DND-41 (cell line): ENCODE measurements around the gene RRP1.

ENCODE experiments used
- ATAC-seq: fragments of 200-7000 bp; cut with Tn5 transposase; 3 replicates; pipeline ENCODE4 v1.9.1; 2021; ENCODE audit warnings: low read depth; ENCODE audit not compliant: insufficient read depth
- DNase-seq: peaks from one replicate; pipeline ENCODE4 v3.0.0-alpha.2; 2020
- H2AFZ ChIP-seq: 2 replicates; pipeline ENCODE4 v1.6.0; 2012; ENCODE audit warnings: low read depth, low read length
- H3K27ac ChIP-seq: 2 replicates; pipeline ENCODE4 v1.5.1; 2012; ENCODE audit warnings: low read length, inconsistent platforms
- H3K27me3 ChIP-seq: fragments of 200-600 bp; sonication (generic); 2 replicates; pipeline ENCODE4 v1.6.0; 2012; ENCODE audit warnings: low read length, mild to moderate bottlenecking, inconsistent platforms; ENCODE audit not compliant: insufficient read depth, poor library complexity
- H3K36me3 ChIP-seq: 2 replicates; pipeline ENCODE4 v1.5.1; 2012; ENCODE audit warnings: low read length, inconsistent platforms; ENCODE audit not compliant: insufficient read depth
- H3K4me1 ChIP-seq: 2 replicates; pipeline ENCODE4 v1.5.1; 2012; ENCODE audit warnings: mild to moderate bottlenecking, low read length; ENCODE audit not compliant: insufficient read depth
- H3K4me2 ChIP-seq: 2 replicates; pipeline ENCODE4 v1.6.0; 2012; ENCODE audit warnings: mild to moderate bottlenecking, moderate library complexity, low read length, inconsistent platforms; ENCODE audit not compliant: insufficient read depth
- H3K4me3 ChIP-seq, 2 experiments: fragments of 200-600 bp in 1 of 2; shearing (Covaris generic) in 1 of 2; 2 replicates each; pipeline ENCODE4 v1.5.1; 2012 to 2016; ENCODE audit warnings: inconsistent platforms in 2 of 2, low read length in 2 of 2, mild to moderate bottlenecking in 2 of 2, low read depth in 1 of 2, moderate library complexity in 1 of 2
- H3K79me2 ChIP-seq: 2 replicates; pipeline ENCODE4 v1.6.0; 2012; ENCODE audit warnings: low read length, inconsistent platforms; ENCODE audit not compliant: insufficient read depth
- H3K9ac ChIP-seq: 2 replicates; pipeline ENCODE4 v1.6.0; 2012; ENCODE audit warnings: low read depth, mild to moderate bottlenecking, inconsistent platforms, low read length, moderate library complexity
- H3K9me3 ChIP-seq: 2 replicates; pipeline ENCODE4 v1.5.1; 2012; ENCODE audit warnings: low read length, moderate library complexity, mild to moderate bottlenecking, inconsistent platforms; ENCODE audit not compliant: insufficient read depth, severe bottlenecking
- H4K20me1 ChIP-seq: 2 replicates; pipeline ENCODE4 v1.6.0; 2012; ENCODE audit warnings: low read length; ENCODE audit not compliant: insufficient read depth
- EZH2 ChIP-seq: IDR thresholded peaks from 3 replicates; pipeline ENCODE4 v1.6.1; 2012; ENCODE audit warnings: borderline replicate concordance, low read depth, mild to moderate bottlenecking, moderate library complexity, low read length, inconsistent platforms; ENCODE audit not compliant: severe bottlenecking
- TF ChIP-seq, protein P1 (sequence below): IDR thresholded peaks from 2 replicates; pipeline ENCODE4 v1.5.1; 2012; ENCODE audit warnings: borderline replicate concordance, low read length, moderate library complexity, mild to moderate bottlenecking; ENCODE audit not compliant: poor library complexity, severe bottlenecking; ENCODE audit errors: extremely low read depth

RRP1 gene

DNA sequence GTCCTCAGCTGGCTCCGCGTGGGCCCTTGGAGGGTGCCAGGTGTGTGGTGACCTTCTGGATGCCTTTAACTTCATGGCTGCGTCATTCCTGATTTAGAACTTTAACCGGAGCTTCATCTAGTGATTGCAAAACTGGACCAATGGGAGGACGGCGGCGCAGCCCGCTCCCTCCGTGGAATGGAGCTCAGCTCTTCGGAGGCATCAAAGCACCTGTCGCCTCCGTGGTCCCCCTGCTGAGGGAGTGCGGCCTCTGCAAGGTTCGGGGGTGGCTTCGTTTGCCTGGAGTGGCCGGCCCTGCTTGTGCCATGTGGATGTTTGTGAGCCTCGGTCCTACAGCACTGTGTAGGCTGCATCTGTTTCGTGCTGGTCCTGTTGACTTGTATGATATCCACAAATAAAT is 27.5 kb upstream of the RRP1 start:
- Histone ChIP-seq H2AFZ (no peak overlapping the region), H3K27ac (no peak overlapping the region), H3K9ac (no peak overlapping the region), H3K79me2 (no peaks in the 10 kb centered on the region), H4K20me1 (no peaks in the 10 kb centered on the region), H3K4me2 (no peak overlapping the region), H3K9me3 (no peaks in the 10 kb centered on the region), H3K27me3 (no peaks in the 10 kb centered on the region), H3K36me3 (peaks cover 3% of the 10 kb centered on the region; the same call in 1 of the 2 replicates), H3K4me1 (no peaks in the 10 kb centered on the region), H3K4me3 (no peak overlapping the region)
- TF ChIP-seq, protein P1, sequence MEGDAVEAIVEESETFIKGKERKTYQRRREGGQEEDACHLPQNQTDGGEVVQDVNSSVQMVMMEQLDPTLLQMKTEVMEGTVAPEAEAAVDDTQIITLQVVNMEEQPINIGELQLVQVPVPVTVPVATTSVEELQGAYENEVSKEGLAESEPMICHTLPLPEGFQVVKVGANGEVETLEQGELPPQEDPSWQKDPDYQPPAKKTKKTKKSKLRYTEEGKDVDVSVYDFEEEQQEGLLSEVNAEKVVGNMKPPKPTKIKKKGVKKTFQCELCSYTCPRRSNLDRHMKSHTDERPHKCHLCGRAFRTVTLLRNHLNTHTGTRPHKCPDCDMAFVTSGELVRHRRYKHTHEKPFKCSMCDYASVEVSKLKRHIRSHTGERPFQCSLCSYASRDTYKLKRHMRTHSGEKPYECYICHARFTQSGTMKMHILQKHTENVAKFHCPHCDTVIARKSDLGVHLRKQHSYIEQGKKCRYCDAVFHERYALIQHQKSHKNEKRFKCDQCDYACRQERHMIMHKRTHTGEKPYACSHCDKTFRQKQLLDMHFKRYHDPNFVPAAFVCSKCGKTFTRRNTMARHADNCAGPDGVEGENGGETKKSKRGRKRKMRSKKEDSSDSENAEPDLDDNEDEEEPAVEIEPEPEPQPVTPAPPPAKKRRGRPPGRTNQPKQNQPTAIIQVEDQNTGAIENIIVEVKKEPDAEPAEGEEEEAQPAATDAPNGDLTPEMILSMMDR: no peak
- TF ChIP-seq EZH2: no peak
- DNase-seq (no peak), ATAC-seq (no peak)

DNA sequence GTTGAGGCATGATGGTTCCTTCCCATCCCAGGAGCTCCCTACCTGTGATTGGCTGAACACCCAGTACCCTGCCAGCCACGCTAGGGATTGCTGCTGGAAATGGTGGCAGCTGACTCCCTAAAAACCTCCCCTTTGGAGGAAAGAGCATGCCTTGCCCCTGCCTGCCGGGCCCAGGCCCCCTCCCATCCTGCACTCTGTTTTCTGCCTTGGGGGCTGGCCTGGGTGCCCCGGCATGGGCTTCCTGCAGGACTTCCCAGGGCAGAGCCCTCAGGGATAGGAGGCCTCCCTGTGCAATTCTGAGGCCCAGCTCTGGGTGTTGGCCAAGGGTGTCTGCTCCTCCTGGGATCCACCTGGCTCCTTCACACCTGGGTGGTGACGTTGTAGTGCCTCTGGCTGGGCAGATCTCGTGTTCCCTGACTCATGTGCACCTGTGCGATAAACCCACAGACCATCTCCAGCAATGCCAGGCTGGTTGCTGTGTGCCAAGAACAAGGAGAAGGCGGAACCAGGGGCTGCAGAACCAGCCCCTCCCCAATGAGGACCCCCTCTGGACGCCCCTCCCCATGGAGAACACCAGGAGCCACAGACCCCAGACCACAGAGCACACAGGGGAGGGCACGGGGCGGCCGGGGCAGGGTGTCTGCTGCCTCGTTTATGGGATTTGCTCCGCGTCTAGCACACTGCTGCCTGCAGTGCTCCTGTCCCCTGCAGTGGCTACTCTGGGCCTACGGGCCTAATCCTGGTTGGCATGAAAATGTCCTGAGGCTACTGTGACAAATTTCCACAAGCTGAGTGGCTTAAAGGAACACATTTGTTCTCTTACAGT is 26.9 kb upstream of the RRP1 start:
- no peaks in the 10 kb centered on the region for H3K36me3 ChIP-seq
- H3K9ac ChIP-seq: no peak overlapping the region
- H3K79me2 ChIP-seq: no peaks in the 10 kb centered on the region
- no peaks in the 10 kb centered on the region for H3K27me3 ChIP-seq
- TF ChIP-seq, protein P1: no peak
- no peak for TF ChIP-seq EZH2
- H3K27ac ChIP-seq: no peak overlapping the region
- no peaks in the 10 kb centered on the region for H4K20me1 ChIP-seq
- DNase-seq (no peak), ATAC-seq (no peak)
- no peaks in the 10 kb centered on the region for H3K9me3 ChIP-seq
- no peak overlapping the region for H2AFZ ChIP-seq
- no peak overlapping the region for H3K4me3 ChIP-seq
- H3K4me2 ChIP-seq: no peak overlapping the region
- H3K4me1 ChIP-seq: no peaks in the 10 kb centered on the region

DNA sequence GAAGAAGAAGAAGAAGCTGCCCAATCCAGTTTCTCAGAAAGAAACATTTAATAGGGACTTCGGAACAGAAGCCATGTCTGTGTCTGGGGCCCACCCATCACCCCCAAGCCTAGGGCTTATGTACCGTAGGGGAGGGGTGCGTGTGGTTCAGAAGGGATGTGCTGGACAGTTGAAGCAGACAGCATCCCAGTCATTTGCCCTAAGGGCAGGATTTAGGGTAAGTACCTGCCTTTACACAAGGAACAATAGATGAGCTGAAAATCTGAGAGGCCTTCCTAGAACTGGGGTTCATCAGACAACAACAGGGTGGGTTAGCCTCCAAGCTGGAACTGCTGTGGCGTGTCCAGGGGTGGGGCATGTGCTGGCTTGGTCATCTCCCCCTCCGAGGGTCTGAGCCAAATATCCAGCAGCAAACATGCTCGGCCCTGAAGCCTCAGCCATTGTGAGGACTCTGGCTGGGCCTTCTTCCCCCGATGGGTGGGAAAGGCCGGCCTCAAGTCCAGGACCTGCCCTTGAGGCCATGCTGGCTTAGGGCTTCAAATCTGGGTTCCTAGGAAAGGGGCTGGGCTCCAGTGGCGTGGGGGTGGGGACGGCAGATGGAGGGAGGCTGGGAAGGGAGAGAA is 25.4 kb upstream of the RRP1 start:
- Histone ChIP-seq H3K27ac (no peak overlapping the region), H4K20me1 (no peaks in the 10 kb centered on the region)
- TF ChIP-seq, protein P1: no peak
- TF ChIP-seq EZH2: no peak

More for the DNA sequence above, 25.4 kb upstream of the RRP1 start:
- Histone ChIP-seq H3K4me2 (no peak overlapping the region), H3K79me2 (no peaks in the 10 kb centered on the region), H3K4me3 (no peak overlapping the region), H3K9ac (no peak overlapping the region), H3K4me1 (no peaks in the 10 kb centered on the region), H3K36me3 (no peaks in the 10 kb centered on the region), H3K9me3 (no peaks in the 10 kb centered on the region), H3K27me3 (no peaks in the 10 kb centered on the region), H2AFZ (no peak overlapping the region)
- no peak for DNase-seq
- no peak for ATAC-seq
